Activated T-cell treated with anti-CD3 and anti-CD28 coated beads for 1 hour (primary cell): ENCODE measurements around the gene CCR5AS.
"Not testable (repeated sequence)": the region's sequence is repeated elsewhere in the genome, so short reads cannot be mapped to it uniquely, and the experiment has no call there.

ENCODE experiments used
- DNase-seq: peaks from one replicate; pipeline ENCODE4 v3.0.0-alpha.2; 2020; ENCODE audit warnings: low read depth

The CCR5AS gene

GRCh38 chr3:46356276-46356675 is 50.6 kb downstream of the CCR5AS start:
- no peak for DNase-seq

GRCh38 chr3:46354984-46355383 is 51.9 kb downstream of the CCR5AS start:
- no peak for DNase-seq

GRCh38 chr3:46354478-46354877 is 52.4 kb downstream of the CCR5AS start:
- no peak for DNase-seq

GRCh38 chr3:46353647-46354410 is 53.0 kb downstream of the CCR5AS start, which contains the start of gene CCR2:
Gene CCR2 (plus strand): TSS chr3:46354111. CDS start chr3:46357528, 3,417 bp downstream.
- DNase-seq: no peak

GRCh38 chr3:46353090-46353489 is 53.8 kb downstream of the CCR5AS start:
- no peak for DNase-seq

DNA sequence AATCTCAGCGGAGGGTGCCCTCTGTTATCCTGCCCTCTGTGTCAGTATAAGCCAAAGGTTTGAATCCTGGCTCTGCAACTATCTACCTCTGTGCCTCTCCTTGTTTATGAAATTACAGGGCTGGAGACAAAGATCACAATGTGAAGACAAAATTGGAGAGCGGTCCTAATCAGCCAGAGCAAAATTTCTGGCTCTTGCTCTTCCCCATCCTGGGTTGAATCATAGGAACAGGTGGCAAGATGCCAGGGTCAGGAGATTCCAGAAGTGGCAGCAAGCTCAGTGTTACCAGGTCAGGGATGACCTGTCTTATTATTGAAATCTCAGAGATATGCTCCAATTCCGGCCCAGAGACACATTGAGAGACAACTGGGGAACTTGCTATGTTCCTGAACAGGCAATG is 55.2 kb downstream of the CCR5AS start:
- no peak for DNase-seq

- no peak for DNase-seq
Measured at GRCh38 chr3:46350262-46350565, 56.7 kb downstream of the CCR5AS start.

GRCh38 chr3:46349484-46350261 is 57.2 kb downstream of the CCR5AS start:
- DNase-seq: no peak

- DNase-seq: no peak
Measured at GRCh38 chr3:46348823-46349482, 57.9 kb downstream of the CCR5AS start.

- no peak for DNase-seq
Measured at GRCh38 chr3:46344476-46344875, 62.4 kb downstream of the CCR5AS start.

GRCh38 chr3:46338840-46339239 is 68.0 kb downstream of the CCR5AS start:
- DNase-seq: no peak

DNA sequence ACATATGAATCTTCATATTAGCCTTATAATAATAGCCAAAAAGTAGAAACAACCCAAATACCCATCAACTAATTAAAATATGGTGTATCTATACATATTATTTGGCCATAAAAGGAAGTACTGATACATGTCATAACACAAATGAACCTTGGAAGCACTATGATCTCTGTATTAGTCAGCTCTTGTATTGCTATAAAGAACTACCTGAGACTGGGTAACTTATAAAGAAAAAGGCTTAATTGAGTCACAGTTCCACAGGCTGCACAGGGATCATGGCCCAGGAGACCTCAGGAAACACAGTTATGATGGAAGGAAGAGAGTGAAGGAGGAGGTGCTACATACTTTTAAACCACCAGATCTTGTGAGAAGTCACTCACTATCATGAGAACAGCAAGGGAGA is 69.0 kb downstream of the CCR5AS start:
- no peak for DNase-seq

DNA sequence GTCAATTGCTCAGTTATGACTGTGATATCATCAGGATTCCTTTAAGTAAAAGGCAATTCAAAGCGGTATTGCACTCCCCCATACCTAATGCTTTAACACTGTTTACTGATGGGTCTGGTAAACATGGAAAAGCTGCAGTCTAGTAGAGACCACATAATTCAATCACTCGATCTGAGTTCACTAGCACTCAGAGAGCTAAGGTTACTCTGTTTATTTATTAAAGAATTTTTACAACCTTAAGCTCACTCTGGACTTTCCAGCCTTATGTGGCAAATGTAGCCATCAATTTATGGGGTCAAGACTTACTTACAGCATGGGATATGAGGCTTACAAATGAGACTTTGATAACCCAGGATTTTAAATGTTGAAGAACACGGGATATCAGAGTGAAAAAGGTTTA is 71.3 kb downstream of the CCR5AS start:
- no peak for DNase-seq

GRCh38 chr3:46334741-46335478 is 72.0 kb downstream of the CCR5AS start:
- no peak for DNase-seq

GRCh38 chr3:46330676-46331075 is 76.2 kb downstream of the CCR5AS start:
- DNase-seq: not testable (repeated sequence)

DNA sequence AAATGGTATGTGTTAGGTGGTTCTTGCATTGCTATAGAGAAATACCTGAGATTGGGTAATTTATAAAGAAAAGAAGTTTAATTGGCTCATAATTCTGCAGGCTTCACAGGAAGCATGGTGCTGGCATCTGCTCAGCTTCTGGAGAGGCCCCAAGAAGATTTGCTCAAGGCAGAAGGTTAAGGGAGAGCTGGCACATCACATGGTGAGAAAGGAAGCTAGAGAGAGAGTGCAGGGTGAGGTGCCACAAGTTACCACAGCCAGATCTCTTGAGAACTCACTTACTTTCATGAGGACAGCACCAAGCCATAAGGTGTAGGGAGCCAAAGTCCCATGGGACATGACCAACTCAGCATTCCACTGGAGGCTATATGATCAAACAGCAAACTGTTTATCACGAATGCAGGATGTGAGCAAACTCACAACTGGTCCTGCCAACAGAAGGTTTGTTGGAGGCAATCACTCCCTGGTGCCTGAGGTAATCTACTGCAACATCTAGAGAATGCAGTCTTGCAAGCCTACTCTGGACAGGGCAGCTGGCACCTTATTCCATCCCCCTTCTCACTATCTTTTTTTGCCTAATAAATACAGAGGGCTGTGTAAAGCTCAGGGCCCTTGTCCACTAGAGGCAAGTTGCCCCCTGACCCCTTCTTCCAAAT is 81.1 kb downstream of the CCR5AS start:
- no peak for DNase-seq

GRCh38 chr3:46324036-46324435 is 82.8 kb downstream of the CCR5AS start:
- DNase-seq: no peak

DNA sequence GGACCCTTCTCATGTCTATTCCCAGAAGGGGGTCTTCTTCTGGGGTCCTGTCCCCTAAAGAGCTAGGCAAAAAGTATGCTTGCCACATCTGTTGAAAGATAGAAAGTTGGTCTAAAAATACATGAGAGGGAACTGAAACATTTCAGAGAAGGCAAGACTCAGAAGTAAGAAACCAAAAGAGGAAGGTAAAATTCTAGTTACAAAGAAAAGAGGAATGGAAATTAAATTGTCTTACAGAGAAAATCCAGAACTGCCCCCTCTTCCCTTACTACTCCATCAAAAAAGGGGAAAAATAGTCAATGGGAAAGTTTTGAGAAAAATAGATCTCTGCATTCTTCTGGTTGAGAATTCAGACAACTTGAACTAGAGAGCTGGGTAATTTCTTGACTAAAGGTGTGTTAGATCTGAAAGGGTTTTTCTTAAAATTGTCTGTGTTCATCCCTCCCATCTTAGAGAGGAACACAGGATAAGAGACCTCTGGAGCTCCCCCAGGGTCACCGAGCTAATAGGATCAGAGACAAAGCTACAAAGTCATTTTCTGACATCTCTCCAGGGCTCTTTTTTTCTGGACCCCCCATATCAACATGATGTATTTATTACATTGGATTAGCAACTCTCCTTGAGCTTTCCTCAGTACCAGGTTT is 85.3 kb downstream of the CCR5AS start:
- DNase-seq: no peak

DNA sequence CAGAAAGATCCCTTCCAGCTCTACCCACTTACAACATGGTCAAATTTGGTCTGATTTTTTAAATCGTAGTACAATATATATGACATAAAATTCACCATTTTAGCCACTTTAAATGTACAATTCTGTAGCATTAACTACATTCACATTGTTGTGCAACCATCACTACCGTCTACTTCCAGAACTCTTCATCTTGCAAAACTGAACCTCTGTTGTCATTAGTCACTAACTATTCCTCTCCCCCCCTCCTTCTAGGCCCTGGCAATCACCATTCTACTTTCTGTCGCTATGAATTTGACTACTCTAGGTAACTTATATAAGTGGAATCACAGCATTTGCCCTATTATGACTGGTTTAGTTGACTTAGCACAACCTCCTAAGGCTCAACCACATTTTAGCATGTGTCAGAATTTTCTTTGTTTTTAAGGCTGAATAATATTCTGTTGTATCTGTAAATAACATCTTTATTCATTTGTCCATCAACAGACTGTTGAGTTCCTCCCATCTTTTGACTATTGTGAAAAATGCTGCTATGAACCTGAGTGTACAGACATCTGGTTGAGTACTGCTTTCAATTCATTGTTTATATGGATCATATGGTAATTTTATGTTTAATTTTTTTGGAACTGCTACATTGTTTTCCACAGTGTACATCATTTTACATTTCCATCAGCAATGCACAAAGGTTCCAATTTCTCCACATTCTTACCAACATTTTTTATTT is 88.5 kb downstream of the CCR5AS start:
- no peak for DNase-seq

DNA sequence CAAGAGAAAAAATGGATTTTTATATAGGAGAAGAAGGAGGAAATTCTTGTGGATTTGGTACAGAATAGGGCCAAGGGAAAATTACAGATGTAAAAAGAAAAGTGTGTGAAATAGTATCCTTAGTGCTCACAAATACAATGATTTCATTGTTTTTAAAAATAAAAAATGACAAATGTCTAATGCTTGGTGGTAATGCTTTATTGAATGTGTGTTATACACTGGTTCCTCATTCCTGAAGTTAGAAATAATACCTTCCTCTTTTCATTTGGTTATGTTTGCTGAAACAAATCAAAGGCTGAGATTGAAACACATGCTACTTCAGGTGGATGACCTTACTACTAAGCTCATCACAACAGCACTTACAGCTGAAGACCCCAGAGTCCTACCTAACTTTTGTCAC is 90.7 kb downstream of the CCR5AS start:
- no peak for DNase-seq

- DNase-seq: no peak
Measured at GRCh38 chr3:46314517-46314916, 92.3 kb downstream of the CCR5AS start.
